ELR (cell line): ENCODE data around the gene UTP11.
A peak's percentile ranks its signal among the peaks of the same experiment; 100 is the strongest.

Source experiments
- DNase-seq: peaks from one replicate; pipeline ENCODE4 v3.0.0-alpha.2; 2015; ENCODE audit warnings: low read depth

The UTP11 gene

DNA sequence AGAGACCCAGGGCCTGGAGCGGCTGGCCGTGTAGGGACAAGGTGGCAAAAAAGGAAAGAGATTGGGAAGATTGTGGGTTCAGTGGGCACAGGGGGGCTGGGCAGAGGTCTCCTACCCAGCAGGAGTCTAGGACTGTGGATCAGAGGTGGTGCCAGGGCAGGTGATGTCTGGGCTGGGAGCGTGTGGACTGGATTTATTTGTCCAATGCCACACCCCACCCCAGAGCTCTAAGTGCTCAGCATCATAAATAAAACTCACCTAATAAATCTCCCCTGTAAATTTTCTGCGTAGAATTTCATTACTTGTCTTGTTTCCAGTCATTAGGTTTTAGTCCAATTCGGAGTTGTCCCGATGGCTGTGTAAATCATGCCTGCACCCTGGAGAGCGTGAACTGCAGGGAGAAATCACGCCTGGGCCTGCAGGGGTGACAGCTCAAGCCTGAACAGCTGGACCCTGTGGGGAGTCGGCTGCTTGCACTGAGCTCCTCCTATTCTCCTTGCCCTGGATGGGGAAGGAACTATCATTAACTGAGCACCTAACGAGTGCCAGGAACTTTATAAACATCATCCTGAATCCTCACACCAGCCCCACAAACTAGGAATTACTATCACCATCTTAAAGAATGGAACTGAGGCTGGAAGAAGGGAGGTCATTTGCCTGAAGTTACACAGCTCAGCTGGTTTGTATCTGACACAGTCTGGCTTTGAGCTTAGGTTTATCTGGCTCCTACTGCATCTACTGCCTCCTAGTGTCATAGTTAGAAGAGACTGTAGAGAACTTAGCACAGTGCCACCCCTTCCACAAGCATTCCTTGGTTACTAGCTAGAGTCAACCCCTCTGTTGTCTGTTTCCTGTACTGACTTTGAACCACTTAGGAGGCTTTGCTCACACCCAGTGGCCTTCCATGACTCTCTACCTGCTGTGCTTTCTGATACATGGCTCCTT is 59.0 kb downstream of the UTP11 start:
- DNase-seq: peak; percentile 63

DNA sequence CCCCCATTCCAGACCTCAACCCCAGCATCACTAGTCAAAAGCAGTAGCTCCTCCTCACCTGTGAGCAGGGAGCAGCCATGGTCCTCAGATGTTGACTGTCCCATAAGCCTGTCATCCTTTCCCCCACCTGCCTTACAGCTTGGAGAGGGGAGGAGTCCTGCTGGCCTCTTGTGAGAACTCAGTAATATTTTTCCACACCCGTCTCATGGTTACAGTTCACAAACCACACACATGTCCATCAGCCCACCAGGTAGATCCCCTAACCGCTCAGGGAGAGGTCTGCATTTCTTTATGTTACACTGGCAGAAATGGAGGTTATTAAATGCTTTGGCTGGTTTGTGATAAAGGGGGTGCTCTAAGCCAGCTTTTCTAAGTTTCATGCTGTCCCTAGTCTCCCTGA is 60.3 kb downstream of the UTP11 start:
- no peak for DNase-seq

GRCh38 chr1:38073534-38074301 is 61.2 kb downstream of the UTP11 start:
- DNase-seq: no peak

- DNase-seq: no peak
Observed at GRCh38 chr1:38074302-38074677, 61.8 kb downstream of the UTP11 start.
